A673 (cell line): ENCODE measurements around the gene C2. TPM values are rescaled to one million over a fixed set of nuclear protein-coding genes. Genes with fewer than 3 reads are reported as not detected.

Source experiments
- BruUV-seq: library from RNA; stranded (reverse); fragments of 400-500 nt; replicated peaks from 2 replicates; lab custom pipeline; 2021; lab: Mats Ljungman, UMichigan
- CTCF ChIA-PET: fragments of 300-600 bp; sonication (Branson Sonifier 250); formaldehyde crosslinking; loops from one replicate; lab custom pipeline; 2022; ENCODE audit warnings: antibody characterized with exemption; lab: Charles Lee
- POLR2A ChIA-PET: fragments of 300-600 bp; sonication (Branson Sonifier 250); formaldehyde crosslinking; loops from one replicate; lab custom pipeline; 2022; ENCODE audit warnings: antibody characterized with exemption; ENCODE audit not compliant: low non-redundant PET; lab: Charles Lee
- DNase-seq: peaks from one replicate; pipeline ENCODE4 v3.0.0-alpha.2; 2015; ENCODE audit warnings: low spot score
- H3K27ac ChIP-seq: fragments of 200-600 bp; sonication (generic); 2 replicates; pipeline ENCODE4 v1.5.1; 2016; ENCODE audit warnings: mixed run types, low read depth, mild to moderate bottlenecking, mixed read lengths, antibody characterized with exemption, low read length; ENCODE audit not compliant: poor library complexity, severe bottlenecking
- H3K27me3 ChIP-seq: fragments of 200-600 bp; sonication (generic); replicated peaks from 2 replicates; pipeline ENCODE4 v1.6.1; 2017; ENCODE audit warnings: mixed run types, low read depth, mild to moderate bottlenecking, mixed read lengths, antibody characterized with exemption, low read length; ENCODE audit not compliant: insufficient read depth, poor library complexity
- H3K36me3 ChIP-seq: fragments of 200-600 bp; sonication (generic); 2 replicates; pipeline ENCODE4 v1.6.1; 2016; ENCODE audit warnings: mixed run types, mild to moderate bottlenecking, mixed read lengths, antibody characterized with exemption, low read length; ENCODE audit not compliant: insufficient read depth, poor library complexity, severe bottlenecking
- H3K4me1 ChIP-seq: fragments of 200-600 bp; sonication (generic); 2 replicates; pipeline ENCODE4 v1.6.1; 2017; ENCODE audit warnings: mixed run types, mild to moderate bottlenecking, mixed read lengths, antibody characterized with exemption, low read length; ENCODE audit not compliant: insufficient read depth, poor library complexity, severe bottlenecking
- H3K4me3 ChIP-seq: fragments of 200-600 bp; sonication (generic); 2 replicates; pipeline ENCODE4 v1.5.1; 2016; ENCODE audit warnings: low read depth, mixed run types, mild to moderate bottlenecking, mixed read lengths, low read length; ENCODE audit not compliant: poor library complexity, severe bottlenecking
- H3K9me3 ChIP-seq: fragments of 200-600 bp; sonication (generic); 2 replicates; pipeline ENCODE4 v1.6.1; 2016; ENCODE audit warnings: mixed run types, low read depth, mild to moderate bottlenecking, mixed read lengths, antibody characterized with exemption, low read length; ENCODE audit not compliant: poor library complexity, severe bottlenecking
- EZH2 ChIP-seq: fragments of 200-600 bp; sonication (generic); IDR thresholded peaks from 2 replicates; pipeline ENCODE4 v1.6.1; 2017; ENCODE audit warnings: borderline replicate concordance, low read depth, mild to moderate bottlenecking, mixed read lengths, antibody characterized with exemption, low read length; ENCODE audit not compliant: poor library complexity, severe bottlenecking
- intact Hi-C: fragments of 100-400 bp; cut with micrococcal nuclease; formaldehyde crosslinking; loops from one replicate; pipeline ENCODE4 v1.10.0; 2022; ENCODE audit not compliant: unreplicated experiment
- total RNA-seq: library from RNA; stranded (reverse); gene quantifications from 2 replicates; pipeline ENCODE4 v1.2.3, GENCODE V29; 2021
- TF ChIP-seq, protein P1 (sequence below): fragments of 300-800, 200-600 bp; sonication (generic); conservative IDR thresholded peaks from 2 replicates; pipeline ENCODE4 v1.5.1; 2017; ENCODE audit warnings: low read depth, mild to moderate bottlenecking, antibody characterized with exemption, low read length, moderate library complexity, mixed read lengths

The C2 gene
- total RNA-seq, 1 experiment from 2014 or later = 0.56 TPM

DNA sequence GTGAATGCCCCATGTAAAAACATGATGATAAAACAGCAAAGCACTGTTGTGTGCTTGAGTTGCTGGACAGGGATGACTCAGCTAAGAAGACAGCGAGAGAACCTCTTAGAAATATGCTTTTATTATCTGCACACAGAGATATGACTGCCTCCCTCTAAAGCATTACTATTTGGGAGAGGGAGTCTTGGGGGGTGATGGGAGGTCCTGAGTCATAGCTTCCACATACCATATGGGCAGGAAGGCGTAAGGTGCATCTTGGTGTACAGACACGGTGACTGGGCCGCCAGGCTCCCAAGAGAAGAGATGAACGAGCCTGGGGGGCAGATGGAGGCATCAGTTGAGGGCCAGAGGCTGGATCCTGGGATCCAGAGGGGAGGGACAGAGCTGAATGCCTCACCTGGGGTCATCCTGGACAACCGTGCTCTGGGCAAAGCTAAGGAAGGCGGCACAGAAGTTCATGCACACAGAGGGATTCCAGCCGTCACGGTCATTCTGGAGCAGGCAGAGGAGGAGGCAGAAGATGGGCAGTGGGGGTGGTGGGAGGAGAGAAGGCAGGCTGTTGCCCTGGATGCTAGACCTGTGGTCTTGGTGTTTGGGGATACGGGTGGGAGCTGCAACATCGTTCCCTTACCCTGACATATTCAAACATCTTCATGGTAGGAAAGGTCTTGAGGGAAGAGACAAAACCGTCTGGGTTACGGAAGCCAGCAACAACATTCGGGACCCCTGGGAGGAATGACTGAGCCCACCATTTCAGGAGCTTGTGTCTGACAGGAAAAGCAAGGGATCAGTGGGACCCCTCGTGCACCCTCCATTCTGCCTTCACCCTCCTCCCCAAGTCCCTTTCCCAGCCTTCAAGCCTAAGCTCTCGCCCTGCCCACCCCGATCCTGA lies 42.4 kb downstream of the C2 start:
- Histone ChIP-seq H3K9me3 (no peaks in the 10 kb centered on the region), H3K27ac (peak overlapping the region; percentile 93), H3K36me3 (peaks cover 37% of the 10 kb centered on the region), H3K27me3 (no peaks in the 10 kb centered on the region), H3K4me1 (peaks cover 19% of the 10 kb centered on the region), H3K4me3 (peak overlapping the region; percentile 65)
- intact Hi-C loops = no loop called here
- TF ChIP-seq, protein P1, sequence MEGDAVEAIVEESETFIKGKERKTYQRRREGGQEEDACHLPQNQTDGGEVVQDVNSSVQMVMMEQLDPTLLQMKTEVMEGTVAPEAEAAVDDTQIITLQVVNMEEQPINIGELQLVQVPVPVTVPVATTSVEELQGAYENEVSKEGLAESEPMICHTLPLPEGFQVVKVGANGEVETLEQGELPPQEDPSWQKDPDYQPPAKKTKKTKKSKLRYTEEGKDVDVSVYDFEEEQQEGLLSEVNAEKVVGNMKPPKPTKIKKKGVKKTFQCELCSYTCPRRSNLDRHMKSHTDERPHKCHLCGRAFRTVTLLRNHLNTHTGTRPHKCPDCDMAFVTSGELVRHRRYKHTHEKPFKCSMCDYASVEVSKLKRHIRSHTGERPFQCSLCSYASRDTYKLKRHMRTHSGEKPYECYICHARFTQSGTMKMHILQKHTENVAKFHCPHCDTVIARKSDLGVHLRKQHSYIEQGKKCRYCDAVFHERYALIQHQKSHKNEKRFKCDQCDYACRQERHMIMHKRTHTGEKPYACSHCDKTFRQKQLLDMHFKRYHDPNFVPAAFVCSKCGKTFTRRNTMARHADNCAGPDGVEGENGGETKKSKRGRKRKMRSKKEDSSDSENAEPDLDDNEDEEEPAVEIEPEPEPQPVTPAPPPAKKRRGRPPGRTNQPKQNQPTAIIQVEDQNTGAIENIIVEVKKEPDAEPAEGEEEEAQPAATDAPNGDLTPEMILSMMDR = no peak
- no peak for TF ChIP-seq EZH2
- POLR2A ChIA-PET = interaction anchor here (0.6 kb wide), 1 partner anchor 330 kb away, joined by 3 read pairs; no protein-coding TSS in a partner anchor
- no TSS peak for BruUV-seq
- CTCF ChIA-PET = no interaction called here
- DNase-seq = no peak

DNA sequence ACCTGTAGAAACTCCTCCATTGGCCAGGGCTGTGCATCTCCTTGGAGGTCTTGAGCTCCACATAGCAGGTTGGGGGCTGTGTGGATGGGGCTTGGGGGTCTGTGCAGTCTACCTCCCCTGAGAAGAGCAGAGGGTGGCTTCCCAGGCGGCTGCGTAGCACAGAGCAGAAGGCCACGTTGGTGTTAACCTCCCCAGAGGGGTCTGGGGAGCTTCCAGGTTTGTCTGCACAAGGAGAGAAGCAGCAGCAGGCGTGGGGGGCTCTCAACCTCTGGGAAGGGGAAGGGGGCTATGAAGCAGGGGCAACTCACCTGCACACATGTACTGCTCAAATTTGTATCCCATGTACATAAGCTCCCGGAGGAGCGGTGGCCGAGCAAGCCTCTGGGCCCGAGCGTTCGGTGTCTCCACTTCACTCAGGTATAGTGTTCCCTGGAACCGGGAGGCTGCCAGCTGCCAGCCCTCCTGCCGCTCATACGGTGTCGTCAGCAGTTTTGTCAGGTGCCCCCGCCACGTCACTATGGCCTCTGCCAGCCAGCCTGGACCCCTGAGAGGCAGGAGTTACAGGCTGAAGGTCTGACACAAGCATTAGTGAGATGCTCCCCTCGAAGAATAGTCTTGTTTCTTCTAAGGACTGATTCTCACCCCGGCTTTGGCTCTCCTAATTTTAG lies 43.2 kb downstream of the C2 start:
- intact Hi-C loops = no loop called here
- Histone ChIP-seq H3K4me3 (peak overlapping the region; percentile 65), H3K27ac (peak overlapping the region; percentile 93), H3K27me3 (no peaks in the 10 kb centered on the region), H3K9me3 (no peaks in the 10 kb centered on the region), H3K36me3 (peaks cover 34% of the 10 kb centered on the region), H3K4me1 (peaks cover 19% of the 10 kb centered on the region)
- DNase-seq = peak; percentile 22
- POLR2A ChIA-PET = no interaction called here
- no TSS peak for BruUV-seq
- CTCF ChIA-PET = interaction anchor here (0.6 kb wide), 1 partner anchor 174 kb away, joined by 6 read pairs; no protein-coding TSS in a partner anchor
- TF ChIP-seq, protein P1 = no peak
- no peak for TF ChIP-seq EZH2

DNA sequence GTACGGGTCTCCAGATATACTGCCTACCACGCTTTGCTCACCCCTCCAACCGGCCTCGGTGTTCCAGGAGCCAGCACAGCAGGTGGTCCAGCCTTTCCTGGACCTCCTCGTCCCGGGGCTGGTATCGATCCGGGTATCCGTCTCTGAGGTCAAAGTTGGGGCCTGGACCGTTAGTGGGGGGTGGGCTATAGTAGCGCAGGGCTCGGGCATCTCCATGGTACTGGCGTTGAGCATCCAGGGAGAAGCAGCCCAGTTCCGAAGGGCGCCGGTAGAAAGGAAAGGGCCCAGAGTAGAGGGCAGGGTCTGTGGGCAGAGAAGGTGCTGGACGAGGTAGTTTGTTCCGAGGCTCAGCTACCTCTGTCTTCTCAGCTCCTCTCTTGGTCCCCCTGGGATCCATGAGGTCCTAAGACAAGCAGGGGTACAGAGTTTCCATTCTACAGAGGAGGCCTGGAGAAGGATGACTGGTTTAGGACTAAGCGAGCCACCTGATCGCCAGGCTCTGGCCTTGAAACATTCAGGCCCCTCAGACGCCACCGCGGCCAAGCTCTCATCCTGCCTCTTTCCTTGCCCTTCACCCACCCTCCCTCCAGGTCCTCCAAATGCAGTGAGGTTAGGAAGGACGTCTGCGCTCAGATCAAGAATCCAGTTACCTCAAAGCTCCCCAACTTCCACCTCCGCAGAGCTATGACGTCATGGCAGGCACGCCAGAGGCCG lies 43.9 kb downstream of the C2 start:
- Histone ChIP-seq H3K27me3 (no peaks in the 10 kb centered on the region), H3K9me3 (no peaks in the 10 kb centered on the region), H3K4me3 (peak overlapping the region; percentile 65), H3K27ac (peak overlapping the region; percentile 93), H3K4me1 (peaks cover 19% of the 10 kb centered on the region), H3K36me3 (peaks cover 34% of the 10 kb centered on the region)
- intact Hi-C loops = no loop called here
- TF ChIP-seq EZH2 = no peak
- TF ChIP-seq, protein P1 = no peak
- ChIA-PET CTCF (interaction anchor here (0.6 to 0.8 kb wide), 2 partner anchors 19 to 175 kb away, joined by 4 to 6 read pairs; no protein-coding TSS in a partner anchor), POLR2A (interaction anchor here (0.5 kb wide), 1 partner anchor 268 kb away, joined by 4 read pairs; the partner anchor contains the start of gene ABHD16A)
- TSS peak; percentile 72 for BruUV-seq
- DNase-seq = no peak
